Activated CD8-positive, alpha-beta memory T cell treated with anti-CD3 and anti-CD28 coated beads for 24 hours (primary cell): ENCODE results near the gene RXFP3.

ENCODE experiments used
- DNase-seq: peaks from one replicate; pipeline ENCODE4 v3.0.0-alpha.2; 2020

RXFP3 gene

GRCh38 chr5:33984671-33985124, 48.5 kb downstream of the RXFP3 start, which contains the start of gene SLC45A2:
Gene SLC45A2 (minus strand): TSS chr5:33984693. CDS start chr5:33984583, 110 bp downstream.
- no peak for DNase-seq

- no peak for DNase-seq
Measured at GRCh38 chr5:33985447-33985846, 49.3 kb downstream of the RXFP3 start.
